HG03442 (cell line): ENCODE measurements around the gene GPX4.
A peak's percentile ranks its signal among the peaks of the same experiment; 100 is the strongest.

Experiments used
- ATAC-seq: cut with Tn5 transposase; IDR thresholded peaks from one replicate; pipeline ENCODE4 v1.9.1; 2021; ENCODE audit warnings: mild to moderate bottlenecking, moderate library complexity; ENCODE audit not compliant: unreplicated experiment

Gene GPX4

GRCh38 chr19:1084024-1084868 is 19.5 kb upstream of the GPX4 start:
- ATAC-seq, result no peak

GRCh38 chr19:1085053-1085658 is 18.6 kb upstream of the GPX4 start:
- ATAC-seq, result no peak

GRCh38 chr19:1085676-1086442 is 17.9 kb upstream of the GPX4 start:
- ATAC-seq, result no peak

GRCh38 chr19:1086613-1087012 is 17.2 kb upstream of the GPX4 start:
- ATAC-seq, result no peak

- no peak for ATAC-seq
Observed at GRCh38 chr19:1087813-1088415, 15.9 kb upstream of the GPX4 start.

- ATAC-seq, result no peak
Observed at GRCh38 chr19:1088416-1089010, 15.3 kb upstream of the GPX4 start.

- ATAC-seq, result no peak
Observed at GRCh38 chr19:1089126-1089771, 14.5 kb upstream of the GPX4 start.

- ATAC-seq, result no peak
Observed at GRCh38 chr19:1089891-1090290, 13.9 kb upstream of the GPX4 start.

- no peak for ATAC-seq
Observed at GRCh38 chr19:1090731-1091543, 12.9 kb upstream of the GPX4 start.

GRCh38 chr19:1091544-1092175 is 12.1 kb upstream of the GPX4 start:
- no peak for ATAC-seq

GRCh38 chr19:1093330-1093729 is 10.5 kb upstream of the GPX4 start:
- no peak for ATAC-seq

- ATAC-seq, result no peak
Observed at GRCh38 chr19:1093811-1094553, 9.8 kb upstream of the GPX4 start.

- ATAC-seq, result no peak
Observed at GRCh38 chr19:1094655-1094977, 9.2 kb upstream of the GPX4 start.

- peak; percentile 83 for ATAC-seq
Observed at GRCh38 chr19:1094978-1095701, 8.7 kb upstream of the GPX4 start, which contains the start of gene POLR2E. Gene POLR2E, minus strand, starts transcription at chr19:1095375. Its CDS starts 60 bp downstream, at chr19:1095315.

GRCh38 chr19:1097810-1098176 is 6.0 kb upstream of the GPX4 start:
- ATAC-seq, result no peak

GRCh38 chr19:1098177-1099051 is 5.4 kb upstream of the GPX4 start:
- ATAC-seq, result no peak

- ATAC-seq, result no peak
Observed at GRCh38 chr19:1101337-1101698, 2.5 kb upstream of the GPX4 start.
